Mesendoderm (in vitro differentiated cells): Measurements from ENCODE around the gene OSBPL3.

Experiments used
- DNase-seq: peaks from one replicate; pipeline ENCODE4 v3.0.0; 2013
- H2AK5ac ChIP-seq: 2 replicates; pipeline ENCODE4 v1.6.1; 2013; ENCODE audit warnings: low read length, inconsistent platforms
- H2BK120ac ChIP-seq: 2 replicates; pipeline ENCODE4 v1.6.1; 2013; ENCODE audit warnings: low read depth, mild to moderate bottlenecking, low read length, moderate library complexity, mixed read lengths
- H2BK15ac ChIP-seq: replicated peaks from 2 replicates; pipeline ENCODE4 v1.6.1; 2013; ENCODE audit warnings: low read depth, mild to moderate bottlenecking, moderate library complexity
- H2BK5ac ChIP-seq: 2 replicates; pipeline ENCODE4 v1.6.1; 2013; ENCODE audit warnings: low read length, inconsistent platforms
- H3K18ac ChIP-seq: 2 replicates; pipeline ENCODE4 v1.6.1; 2013; ENCODE audit warnings: mild to moderate bottlenecking, low read length, mixed read lengths
- H3K23ac ChIP-seq: one replicate; pipeline ENCODE4 v1.6.1; 2013; ENCODE audit warnings: low read length
- H3K27ac ChIP-seq: 2 replicates; pipeline ENCODE4 v1.5.1; 2013; ENCODE audit warnings: low read depth, mild to moderate bottlenecking, inconsistent platforms, low read length, moderate library complexity
- H3K27me3 ChIP-seq: 2 replicates; pipeline ENCODE4 v1.6.1; 2013; ENCODE audit warnings: low read length, control low read depth, mild to moderate bottlenecking, inconsistent platforms; ENCODE audit not compliant: insufficient read depth, poor library complexity
- H3K36me3 ChIP-seq: 2 replicates; pipeline ENCODE4 v1.6.1; 2013; ENCODE audit warnings: low read length, inconsistent platforms; ENCODE audit not compliant: control insufficient read depth, insufficient read depth
- H3K4ac ChIP-seq: one replicate; pipeline ENCODE4 v1.6.1; 2013; ENCODE audit warnings: low read depth, mild to moderate bottlenecking, low read length, moderate library complexity
- H3K4me1 ChIP-seq: 2 replicates; pipeline ENCODE4 v1.6.1; 2013; ENCODE audit warnings: low read depth, low read length, inconsistent platforms; ENCODE audit not compliant: control insufficient read depth
- H3K4me2 ChIP-seq: 2 replicates; pipeline ENCODE4 v1.6.1; 2013; ENCODE audit warnings: low read length
- H3K4me3 ChIP-seq: 2 replicates; pipeline ENCODE4 v1.5.1; 2013; ENCODE audit warnings: mild to moderate bottlenecking, low read length
- H3K56ac ChIP-seq: one replicate; pipeline ENCODE4 v1.6.1; 2013; ENCODE audit warnings: low read length
- H3K79me1 ChIP-seq: 2 replicates; pipeline ENCODE4 v1.6.1; 2013; ENCODE audit warnings: low read length, inconsistent platforms
- H3K79me2 ChIP-seq: 2 replicates; pipeline ENCODE4 v1.6.1; 2013; ENCODE audit warnings: mild to moderate bottlenecking, low read length; ENCODE audit not compliant: control insufficient read depth, insufficient read depth
- H3K9ac ChIP-seq: 2 replicates; pipeline ENCODE4 v1.6.1; 2013; ENCODE audit warnings: low read length, inconsistent platforms
- H4K5ac ChIP-seq: one replicate; pipeline ENCODE4 v1.6.1; 2013; ENCODE audit warnings: low read length
- H4K8ac ChIP-seq: one replicate; pipeline ENCODE4 v1.6.1; 2013; ENCODE audit warnings: low read depth, mild to moderate bottlenecking, control low read depth, low read length, moderate library complexity
- WGBS: extraction: QIAGEN DNeasy Blood & Tissue Kit; methylation state at CpG from one replicate; pipeline ENCODE4 v1.1.7; 2013; ENCODE audit warnings: low lambda C conversion rate, missing lambda C conversion rate; ENCODE audit not compliant: insufficient coverage; ENCODE audit errors: extremely low coverage; 5-methylcytosine and 5-hydroxymethylcytosine counted together

Gene OSBPL3

DNA sequence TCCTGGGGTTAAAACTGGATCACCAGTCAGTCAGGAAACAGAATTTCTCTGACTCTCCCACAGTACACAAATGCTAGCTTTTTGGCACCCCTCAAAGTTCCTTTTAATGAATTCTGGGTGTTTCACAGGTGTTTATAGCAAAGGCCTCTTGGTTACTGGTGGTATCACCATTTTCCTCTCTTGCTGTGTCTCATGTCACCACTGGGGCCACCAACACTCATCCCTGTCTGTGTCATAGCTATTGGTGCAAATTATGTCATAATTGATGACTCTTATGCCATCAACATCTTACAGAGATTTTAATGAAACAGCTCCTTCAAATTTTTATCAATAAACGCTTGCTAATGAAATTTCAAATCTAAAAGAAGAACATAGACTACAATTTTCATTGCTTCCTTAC, 27.7 kb upstream of the OSBPL3 start:
- Histone ChIP-seq H3K23ac (no peak overlapping the region), H3K27me3 (no peaks in the 10 kb centered on the region), H3K18ac (no peak overlapping the region), H3K56ac (no peak overlapping the region), H3K9ac (no peak overlapping the region), H3K4me1 (no peaks in the 10 kb centered on the region), H2BK15ac (no peak overlapping the region), H2BK120ac (no peak overlapping the region), H4K8ac (no peak overlapping the region), H2AK5ac (no peak overlapping the region), H4K5ac (no peak overlapping the region), H3K27ac (no peak overlapping the region), H3K4ac (no peak overlapping the region), H3K36me3 (no peaks in the 10 kb centered on the region), H3K4me2 (no peak overlapping the region), H3K4me3 (no peak overlapping the region), H3K79me1 (no peaks in the 10 kb centered on the region), H3K79me2 (no peaks in the 10 kb centered on the region), H2BK5ac (no peak overlapping the region)
- DNase-seq: no peak
- WGBS: no CpG with 5 or more reads among the region's 1 CpG

DNA sequence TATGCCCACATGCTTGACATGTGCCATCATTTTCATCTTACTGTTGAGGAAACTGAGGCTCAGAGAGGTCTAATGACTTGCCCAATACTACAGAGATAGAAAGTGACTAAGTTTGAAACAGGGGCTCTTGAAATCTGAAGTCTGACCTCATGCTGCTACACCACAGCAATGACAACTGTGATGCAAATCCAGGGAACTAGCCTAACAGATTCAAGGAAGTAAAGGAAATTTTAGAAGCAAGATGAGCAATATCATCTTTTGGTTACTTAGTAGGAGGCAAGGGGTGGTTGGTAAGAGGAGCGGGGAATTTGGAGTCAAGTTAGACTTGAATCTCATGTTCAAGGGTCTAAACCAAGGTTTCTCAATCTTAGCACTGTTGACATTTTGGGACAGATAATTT, 26.3 kb upstream of the OSBPL3 start:
- DNase-seq: no peak
- Histone ChIP-seq H3K36me3 (no peaks in the 10 kb centered on the region), H4K5ac (no peak overlapping the region), H2BK15ac (no peak overlapping the region), H3K79me1 (no peaks in the 10 kb centered on the region), H3K4me1 (no peaks in the 10 kb centered on the region), H3K79me2 (no peaks in the 10 kb centered on the region), H3K56ac (no peak overlapping the region), H3K4ac (no peak overlapping the region), H3K27ac (no peak overlapping the region), H3K27me3 (no peaks in the 10 kb centered on the region), H4K8ac (no peak overlapping the region), H3K4me3 (no peak overlapping the region), H3K9ac (no peak overlapping the region), H2AK5ac (no peak overlapping the region), H2BK120ac (no peak overlapping the region), H3K23ac (no peak overlapping the region), H2BK5ac (no peak overlapping the region), H3K4me2 (no peak overlapping the region), H3K18ac (no peak overlapping the region)
- WGBS: no CpG with 5 or more reads among the region's 1 CpG

GRCh38 chr7:25005658-25006057, 25.7 kb upstream of the OSBPL3 start:
- no peak for DNase-seq
- H4K5ac ChIP-seq: no peak overlapping the region
- no peaks in the 10 kb centered on the region for H3K27me3 ChIP-seq
- H3K27ac ChIP-seq: no peak overlapping the region
- no peaks in the 10 kb centered on the region for H3K79me1 ChIP-seq
- H2AK5ac ChIP-seq: no peak overlapping the region
- no peak overlapping the region for H3K23ac ChIP-seq
- WGBS: no CpG with 5 or more reads among the region's 3 CpGs
- no peak overlapping the region for H2BK5ac ChIP-seq
- H2BK120ac ChIP-seq: no peak overlapping the region
- H3K79me2 ChIP-seq: no peaks in the 10 kb centered on the region
- H3K18ac ChIP-seq: no peak overlapping the region
- no peak overlapping the region for H3K4me3 ChIP-seq
- no peaks in the 10 kb centered on the region for H3K4me1 ChIP-seq
- no peak overlapping the region for H3K4ac ChIP-seq
- no peak overlapping the region for H3K56ac ChIP-seq
- H3K4me2 ChIP-seq: no peak overlapping the region
- H3K36me3 ChIP-seq: no peaks in the 10 kb centered on the region
- H3K9ac ChIP-seq: no peak overlapping the region
- no peak overlapping the region for H2BK15ac ChIP-seq
- no peak overlapping the region for H4K8ac ChIP-seq

- Histone ChIP-seq H3K9ac (no peak overlapping the region), H3K27me3 (no peaks in the 10 kb centered on the region), H3K23ac (no peak overlapping the region), H3K36me3 (no peaks in the 10 kb centered on the region), H3K4ac (no peak overlapping the region), H2BK15ac (no peak overlapping the region), H3K56ac (no peak overlapping the region), H3K4me2 (no peak overlapping the region), H4K8ac (no peak overlapping the region), H3K18ac (no peak overlapping the region), H3K27ac (no peak overlapping the region), H3K4me1 (no peaks in the 10 kb centered on the region), H2BK5ac (no peak overlapping the region), H2BK120ac (no peak overlapping the region), H4K5ac (no peak overlapping the region), H2AK5ac (no peak overlapping the region), H3K79me2 (no peaks in the 10 kb centered on the region), H3K4me3 (no peak overlapping the region), H3K79me1 (no peaks in the 10 kb centered on the region)
- no peak for DNase-seq
- no CpG with 5 or more reads among the region's 1 CpG for WGBS
These were observed 22.8 kb upstream of the OSBPL3 start for GRCh38 chr7:25002786-25003185.

DNA sequence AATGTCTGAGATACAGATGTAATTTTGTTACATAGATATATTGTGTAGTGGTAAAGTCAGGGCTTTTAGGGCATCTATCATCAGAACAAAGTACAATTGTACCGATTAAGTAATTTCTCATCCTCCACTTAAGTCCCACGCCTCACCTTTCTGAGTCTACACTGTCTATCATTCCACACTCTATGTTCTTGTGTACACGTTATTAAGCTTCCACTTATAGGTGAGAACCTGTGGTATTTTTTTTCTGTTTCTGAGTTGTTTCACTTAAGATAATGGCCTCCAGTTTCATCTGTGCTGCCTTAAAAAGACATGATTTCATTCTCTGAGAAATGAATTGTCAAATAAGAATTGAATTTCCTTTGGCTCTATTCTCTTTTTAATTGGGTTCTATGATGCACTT, 15.5 kb upstream of the OSBPL3 start:
- Histone ChIP-seq H3K36me3 (no peaks in the 10 kb centered on the region), H3K27ac (no peak overlapping the region), H3K23ac (no peak overlapping the region), H2BK120ac (no peak overlapping the region), H4K5ac (no peak overlapping the region), H3K27me3 (no peaks in the 10 kb centered on the region), H2BK5ac (no peak overlapping the region), H4K8ac (no peak overlapping the region), H3K4ac (no peak overlapping the region), H3K4me2 (no peak overlapping the region), H3K4me1 (no peaks in the 10 kb centered on the region), H2AK5ac (no peak overlapping the region), H3K56ac (no peak overlapping the region), H3K4me3 (no peak overlapping the region), H3K9ac (no peak overlapping the region), H3K18ac (no peak overlapping the region), H3K79me2 (no peaks in the 10 kb centered on the region), H3K79me1 (no peaks in the 10 kb centered on the region), H2BK15ac (no peak overlapping the region)
- DNase-seq: no peak
- no CpG with 5 or more reads among the region's 3 CpGs for WGBS

- no peaks in the 10 kb centered on the region for H3K27me3 ChIP-seq
- DNase-seq: no peak
- no peaks in the 10 kb centered on the region for H3K79me2 ChIP-seq
- H2BK15ac ChIP-seq: no peak overlapping the region
- no peak overlapping the region for H3K56ac ChIP-seq
- no peak overlapping the region for H4K8ac ChIP-seq
- no peak overlapping the region for H2BK5ac ChIP-seq
- H3K27ac ChIP-seq: no peak overlapping the region
- H3K36me3 ChIP-seq: no peaks in the 10 kb centered on the region
- no peak overlapping the region for H3K4me2 ChIP-seq
- H3K4me1 ChIP-seq: no peaks in the 10 kb centered on the region
- H3K18ac ChIP-seq: no peak overlapping the region
- no peaks in the 10 kb centered on the region for H3K79me1 ChIP-seq
- no peak overlapping the region for H3K9ac ChIP-seq
- H2AK5ac ChIP-seq: no peak overlapping the region
- no CpG with 5 or more reads among the region's 4 CpGs for WGBS
- no peak overlapping the region for H2BK120ac ChIP-seq
- no peak overlapping the region for H4K5ac ChIP-seq
- H3K23ac ChIP-seq: no peak overlapping the region
- no peak overlapping the region for H3K4ac ChIP-seq
- no peak overlapping the region for H3K4me3 ChIP-seq
These were observed 12.3 kb upstream of the OSBPL3 start for GRCh38 chr7:24992314-24992713.
